AML-193 (cell line): ENCODE measurements around the gene ANO5.

Source experiments
- DNase-seq, 2 experiments: peaks; one replicate each; lab custom pipeline; 2025; lab: John Stamatoyannopoulos, UW

Gene ANO5, protein sequence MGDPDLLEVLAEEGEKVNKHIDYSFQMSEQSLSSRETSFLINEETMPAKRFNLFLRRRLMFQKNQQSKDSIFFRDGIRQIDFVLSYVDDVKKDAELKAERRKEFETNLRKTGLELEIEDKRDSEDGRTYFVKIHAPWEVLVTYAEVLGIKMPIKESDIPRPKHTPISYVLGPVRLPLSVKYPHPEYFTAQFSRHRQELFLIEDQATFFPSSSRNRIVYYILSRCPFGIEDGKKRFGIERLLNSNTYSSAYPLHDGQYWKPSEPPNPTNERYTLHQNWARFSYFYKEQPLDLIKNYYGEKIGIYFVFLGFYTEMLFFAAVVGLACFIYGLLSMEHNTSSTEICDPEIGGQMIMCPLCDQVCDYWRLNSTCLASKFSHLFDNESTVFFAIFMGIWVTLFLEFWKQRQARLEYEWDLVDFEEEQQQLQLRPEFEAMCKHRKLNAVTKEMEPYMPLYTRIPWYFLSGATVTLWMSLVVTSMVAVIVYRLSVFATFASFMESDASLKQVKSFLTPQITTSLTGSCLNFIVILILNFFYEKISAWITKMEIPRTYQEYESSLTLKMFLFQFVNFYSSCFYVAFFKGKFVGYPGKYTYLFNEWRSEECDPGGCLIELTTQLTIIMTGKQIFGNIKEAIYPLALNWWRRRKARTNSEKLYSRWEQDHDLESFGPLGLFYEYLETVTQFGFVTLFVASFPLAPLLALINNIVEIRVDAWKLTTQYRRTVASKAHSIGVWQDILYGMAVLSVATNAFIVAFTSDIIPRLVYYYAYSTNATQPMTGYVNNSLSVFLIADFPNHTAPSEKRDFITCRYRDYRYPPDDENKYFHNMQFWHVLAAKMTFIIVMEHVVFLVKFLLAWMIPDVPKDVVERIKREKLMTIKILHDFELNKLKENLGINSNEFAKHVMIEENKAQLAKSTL

DNA sequence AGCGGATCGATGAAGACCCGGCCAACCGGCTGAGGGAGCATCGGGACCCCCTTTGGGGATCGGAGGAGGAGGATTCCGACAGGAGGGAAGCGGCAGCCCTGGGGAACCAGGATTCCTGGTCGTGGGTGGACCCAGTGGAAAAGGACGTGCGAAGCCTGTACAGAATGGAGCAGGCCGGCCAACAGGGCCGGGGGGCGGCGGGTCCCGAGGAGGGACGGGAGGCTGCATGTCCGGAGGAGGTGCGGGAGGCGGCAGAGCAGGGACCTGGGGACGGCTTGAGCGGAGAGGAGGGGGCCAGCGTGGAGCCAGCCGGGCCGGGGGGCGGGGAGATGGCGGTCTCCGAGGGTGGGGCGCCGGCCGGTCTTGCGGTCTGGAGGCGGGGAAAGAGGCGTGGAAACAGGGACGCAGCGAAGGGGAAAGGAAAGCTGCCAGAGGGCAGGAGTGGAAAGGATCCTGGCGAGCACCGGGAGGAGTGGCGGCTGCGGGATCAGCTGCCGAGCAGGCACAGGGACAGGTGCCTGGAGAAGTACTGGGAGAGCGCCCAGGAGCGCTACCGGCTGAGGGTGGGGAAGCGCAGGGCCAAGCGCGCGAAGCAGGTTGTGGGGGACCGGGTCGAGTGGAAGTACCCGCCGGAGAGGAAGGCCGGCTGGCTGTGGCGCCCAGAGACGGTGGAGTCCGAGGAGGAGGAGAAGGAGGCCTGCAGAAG is at the start of gene ANO5:
ANO5 (plus strand) TSS at position 444 of the 706 bp plus-strand sequence. CDS start 408 bp downstream, outside the sequence.
- DNase-seq, result no peak

DNA sequence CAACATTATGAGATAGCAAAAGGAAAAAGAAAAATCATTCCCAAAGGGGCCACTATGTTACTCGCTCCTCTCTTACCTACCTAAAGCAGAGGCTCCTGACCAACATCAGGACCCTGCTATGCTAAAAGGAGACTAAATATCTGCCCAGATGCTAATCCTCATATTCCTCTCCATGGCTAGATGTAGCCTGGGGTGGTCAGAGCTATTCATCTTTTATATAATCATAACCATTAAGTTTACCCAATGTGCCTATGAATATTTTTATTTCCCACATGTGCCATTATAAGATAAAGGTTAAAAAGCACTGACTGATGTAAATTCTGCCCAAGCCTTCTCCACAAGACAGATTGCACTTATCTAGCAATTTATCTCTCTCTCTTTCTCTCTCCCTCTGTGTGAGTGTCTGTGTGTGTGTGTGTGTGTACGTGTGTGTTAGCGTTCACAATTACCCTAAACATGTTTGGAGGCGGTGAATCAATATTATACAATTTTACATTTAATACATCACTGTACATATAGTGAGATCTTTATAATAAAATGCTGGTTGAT is 41.2 kb upstream of the ANO5 start:
- DNase-seq, result no peak

DNA sequence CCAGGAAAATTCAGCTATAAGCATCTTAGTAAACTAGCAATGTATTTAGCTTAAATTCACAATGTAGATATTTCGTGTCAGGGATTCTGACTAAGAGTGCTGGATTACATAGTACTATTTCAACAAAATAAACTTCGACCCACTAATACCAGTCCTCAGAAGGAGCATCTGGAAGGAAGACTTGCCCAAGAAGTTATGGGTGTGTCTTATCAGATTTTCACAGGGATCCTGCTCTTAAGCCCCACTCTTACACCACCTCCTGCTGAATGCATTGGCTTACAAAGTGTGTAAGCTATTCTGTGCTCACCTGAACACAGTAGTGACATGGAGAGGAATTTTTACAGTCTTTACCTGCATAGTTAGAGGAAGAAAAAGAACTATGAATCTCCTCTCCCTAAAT is 35.4 kb upstream of the ANO5 start:
- peak in 1 of 2 experiments; percentile 5 for DNase-seq

DNA sequence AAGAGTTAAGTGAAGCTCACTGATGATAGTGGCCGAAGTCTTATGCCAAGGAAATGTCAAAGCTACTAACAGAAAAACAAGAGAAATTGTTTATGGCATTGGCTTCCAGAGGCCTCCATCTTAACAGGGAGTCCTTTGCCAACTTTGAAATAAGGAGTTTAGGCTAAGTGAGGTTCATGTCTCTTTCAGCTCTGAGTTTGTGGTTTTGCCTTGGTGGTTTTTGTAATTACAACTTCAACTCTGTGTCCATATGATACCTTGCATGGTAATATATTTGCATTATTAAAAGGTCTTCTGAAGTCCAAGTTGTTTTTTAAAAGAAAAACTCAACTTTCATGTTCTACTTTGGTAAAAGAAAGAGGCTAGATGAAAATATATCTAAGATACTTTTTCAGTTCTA is 31.4 kb upstream of the ANO5 start:
- DNase-seq, result no peak

DNA sequence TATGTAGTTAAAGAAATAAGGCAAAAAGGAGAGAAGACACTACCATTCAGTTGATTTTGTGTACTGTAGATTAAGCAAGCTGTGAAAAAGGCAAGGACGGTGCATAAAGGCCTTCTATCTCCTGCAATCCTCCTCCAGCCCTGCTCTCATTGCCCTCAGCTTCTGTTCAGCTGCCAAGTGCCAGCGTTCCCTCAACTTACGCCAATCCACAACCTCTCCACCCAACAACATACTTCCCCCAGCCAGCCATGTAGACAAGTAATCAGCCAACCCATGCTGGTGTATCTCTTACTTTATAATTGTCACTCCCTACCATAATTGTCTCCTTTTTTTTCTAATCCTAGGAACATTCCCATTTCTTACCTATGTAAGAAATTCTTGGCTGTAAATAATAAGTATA is 30.1 kb upstream of the ANO5 start:
- peak in 1 of 2 experiments; percentile 15 for DNase-seq

DNA sequence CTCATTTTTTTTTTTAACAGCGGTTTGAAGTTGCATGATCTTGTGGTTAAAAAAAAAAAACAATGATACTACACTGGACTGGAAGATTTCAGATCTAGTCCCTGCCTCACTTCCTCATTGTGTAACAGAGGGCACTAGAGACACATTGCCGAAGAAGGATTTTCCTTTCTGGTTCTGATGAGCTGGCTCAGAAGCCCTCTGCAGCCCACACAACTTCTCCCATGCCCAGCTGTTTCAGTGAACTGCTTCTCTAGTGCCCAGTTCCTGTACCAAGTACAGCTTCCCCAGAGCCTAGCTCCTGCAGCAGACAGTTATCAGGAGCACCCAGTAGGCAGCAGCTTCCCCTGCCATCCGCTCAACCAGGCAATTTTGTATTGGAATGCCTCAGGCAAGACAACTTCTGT is 29.5 kb upstream of the ANO5 start:
- DNase-seq, result peak; percentile 94 to 95

DNA sequence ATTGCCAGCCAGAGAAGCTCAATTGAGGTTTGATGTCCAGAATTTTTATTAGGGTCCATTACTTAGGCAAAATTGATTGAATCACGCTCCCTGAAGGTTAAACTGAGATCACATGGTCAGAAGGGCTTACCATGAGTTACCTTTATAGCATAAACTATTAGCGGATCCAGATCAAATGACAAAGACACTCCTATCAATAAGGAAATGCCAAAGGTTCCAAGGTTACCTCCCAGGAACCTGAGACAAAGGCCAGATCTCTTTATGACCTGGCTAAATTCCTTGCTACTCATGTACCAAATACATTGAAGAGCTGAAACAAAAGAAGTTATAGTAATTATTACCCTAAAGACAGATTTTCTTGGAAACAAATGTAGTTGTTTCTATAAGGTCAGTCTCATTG is 27.8 kb upstream of the ANO5 start:
- no peak for DNase-seq

DNA sequence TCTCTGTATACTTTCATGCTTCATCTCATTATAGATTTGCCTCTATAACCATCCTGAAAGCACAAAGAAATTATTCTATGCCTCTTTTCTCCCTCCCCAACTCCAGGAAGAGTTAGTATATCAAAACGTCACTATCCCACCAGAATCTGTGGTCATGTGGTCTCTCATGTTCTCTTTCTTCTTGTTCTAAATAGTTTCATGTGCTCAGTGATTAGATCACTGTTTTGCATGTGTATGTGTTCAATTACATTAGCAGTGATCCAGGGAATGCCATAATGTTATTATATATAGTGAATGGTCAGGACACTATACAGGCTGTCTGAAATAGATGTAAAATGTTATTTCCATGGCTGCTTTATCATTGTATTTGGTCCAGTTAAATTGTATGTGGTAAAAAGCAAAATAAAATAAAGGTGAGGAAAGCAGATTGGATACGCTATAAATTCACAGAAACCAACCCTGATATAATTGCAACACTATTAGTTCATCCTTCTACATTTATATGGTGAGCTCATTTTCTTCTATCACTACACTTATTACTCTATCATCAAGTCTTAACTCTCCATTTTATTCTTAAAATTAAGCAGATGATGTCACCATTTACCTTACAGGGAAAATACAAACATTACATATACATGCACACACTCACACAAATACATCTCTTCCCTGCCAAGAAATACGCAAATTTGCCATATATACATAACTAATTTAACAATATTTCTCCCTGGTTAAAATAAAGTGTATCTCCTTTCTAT is 26.9 kb upstream of the ANO5 start:
- no peak for DNase-seq

DNA sequence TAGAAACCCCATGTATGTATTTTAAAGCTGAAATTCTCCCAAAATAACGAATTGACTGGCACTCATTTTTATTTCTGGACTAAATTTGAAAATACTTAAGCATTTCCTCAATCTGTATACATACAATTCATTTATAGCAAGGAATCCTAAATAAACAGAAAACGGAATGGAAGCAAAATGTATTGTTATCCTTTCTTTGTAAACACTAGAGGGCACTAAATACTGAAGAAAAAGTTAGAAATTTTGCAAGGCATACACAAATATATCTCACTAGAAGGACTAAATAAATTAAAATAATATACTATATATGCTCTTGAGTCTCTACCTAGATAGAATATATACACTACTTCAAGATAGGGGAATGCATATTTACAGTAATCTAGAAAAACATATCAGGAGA is 23.1 kb upstream of the ANO5 start:
- peak; percentile 37 to 39 for DNase-seq

DNA sequence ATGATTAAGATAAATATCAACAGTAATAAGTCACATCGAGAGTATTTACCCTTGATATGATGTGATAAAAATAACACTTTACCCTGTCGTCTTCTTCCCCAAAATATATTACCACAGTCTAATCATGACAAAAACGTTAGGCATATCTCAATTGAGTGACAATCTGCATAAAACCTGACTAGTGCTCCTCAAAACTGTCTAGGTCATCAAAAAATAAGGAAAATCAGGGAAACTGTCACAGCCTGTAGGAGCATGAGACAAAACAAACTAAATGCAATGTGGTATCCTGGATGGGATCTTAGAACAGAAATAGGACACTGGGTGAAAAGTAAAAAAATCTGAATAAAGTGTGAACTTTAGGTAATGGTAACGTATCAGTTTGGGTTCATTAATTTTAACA is 19.4 kb upstream of the ANO5 start:
- no peak for DNase-seq

DNA sequence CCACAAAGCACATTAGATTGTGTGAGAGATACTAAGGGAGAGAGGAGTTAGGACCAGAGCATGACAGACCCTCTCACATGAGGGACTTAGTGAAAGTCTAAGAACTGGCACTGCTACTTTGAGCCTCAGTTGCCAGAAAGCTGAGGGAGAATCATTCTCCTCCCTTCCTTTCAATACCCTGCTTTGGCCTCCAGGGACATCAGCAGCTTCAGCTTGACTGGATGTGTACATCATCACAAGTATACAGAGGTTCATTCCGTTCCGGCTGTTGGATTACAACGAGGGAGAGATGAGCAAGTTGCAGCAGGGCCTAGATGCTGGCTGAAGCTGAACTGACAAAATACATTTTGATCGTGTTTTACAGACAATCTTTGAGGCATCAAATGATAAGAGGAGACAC is 15.7 kb upstream of the ANO5 start:
- no peak for DNase-seq

DNA sequence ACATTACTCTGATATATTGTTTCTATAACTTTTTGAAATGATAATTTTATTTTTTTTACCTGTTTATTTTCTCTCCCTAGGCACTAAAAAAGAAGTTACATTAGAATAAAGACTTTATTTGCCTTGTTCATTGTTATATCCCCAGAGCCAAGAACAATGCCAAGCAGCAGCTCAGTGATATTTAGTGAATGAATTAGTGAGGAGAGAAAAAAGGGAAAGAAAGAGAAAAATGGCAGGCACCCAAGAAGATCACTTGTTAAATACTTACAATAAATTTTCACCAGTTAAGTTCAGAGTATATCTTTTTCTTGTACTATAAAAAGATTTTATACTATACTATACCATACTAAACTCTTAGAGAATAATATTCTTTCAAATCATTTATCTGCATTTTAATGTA is 13.3 kb upstream of the ANO5 start:
- DNase-seq, result no peak

DNA sequence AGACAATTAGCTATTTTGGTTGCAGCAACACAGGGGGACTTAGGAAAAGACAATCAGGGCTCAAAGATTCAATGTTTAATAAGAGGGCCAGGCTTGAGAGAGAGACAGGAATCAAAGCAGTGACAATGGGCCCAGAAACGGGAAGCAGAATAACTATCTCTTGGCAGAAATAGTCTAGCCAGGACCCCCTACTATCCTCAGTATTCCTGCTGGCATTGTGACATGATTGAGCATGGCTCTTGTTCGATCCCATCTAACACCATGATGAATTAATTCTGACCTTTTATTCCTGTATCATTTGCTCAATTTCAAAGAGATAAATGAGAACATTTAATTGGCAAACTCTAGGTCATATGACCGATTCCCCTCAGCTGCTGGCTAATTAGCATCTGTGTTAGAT is 12.8 kb upstream of the ANO5 start:
- DNase-seq, result no peak

DNA sequence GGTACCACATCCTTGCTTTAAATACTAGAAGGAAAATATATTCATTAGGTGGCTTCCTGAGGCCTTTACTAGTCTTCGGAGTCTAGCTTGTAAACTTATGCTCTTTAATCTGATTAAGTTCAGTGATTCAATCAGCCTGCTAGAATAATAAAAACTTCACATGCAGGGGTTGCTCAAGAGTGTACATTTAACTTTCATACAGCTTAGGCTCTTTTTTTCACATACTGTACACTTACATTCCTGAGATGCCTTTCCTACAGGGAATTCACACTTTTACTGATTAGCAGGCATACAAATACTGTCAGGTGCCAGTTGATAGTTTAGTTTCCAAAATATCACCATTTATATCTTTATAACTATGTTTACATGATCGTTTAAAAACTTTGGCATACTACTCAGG is 3.2 kb upstream of the ANO5 start:
- DNase-seq, result no peak

DNA sequence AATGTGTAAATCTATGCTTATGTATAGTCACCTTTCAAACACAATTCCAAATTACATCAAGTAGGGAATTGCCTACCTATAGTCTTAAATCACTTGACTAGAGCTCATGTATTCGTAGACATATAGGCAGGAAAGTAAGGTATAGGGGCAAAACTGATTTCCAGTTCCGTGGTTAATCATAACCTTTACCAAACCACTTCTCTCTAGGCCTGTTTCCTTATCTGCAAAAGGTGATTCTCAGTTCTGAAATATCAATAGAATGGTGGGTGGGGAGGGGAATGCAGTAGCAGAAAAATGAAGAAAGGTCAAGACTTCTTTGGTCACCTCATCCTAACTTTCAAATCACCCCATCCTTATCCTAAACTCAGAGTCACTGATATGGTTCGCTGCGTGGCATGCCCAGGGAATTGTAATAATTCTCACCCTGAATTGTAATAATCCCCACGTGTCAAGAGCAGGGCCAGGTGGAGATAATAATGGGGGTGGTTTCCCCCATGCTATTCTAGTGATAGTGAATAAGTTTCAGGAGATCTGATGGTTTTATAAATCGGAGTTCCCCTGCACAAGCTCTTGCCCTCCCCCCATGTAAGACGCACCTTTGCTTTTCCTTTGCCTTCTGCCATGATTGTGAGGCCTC is 1.9 kb upstream of the ANO5 start:
- no peak for DNase-seq

DNA sequence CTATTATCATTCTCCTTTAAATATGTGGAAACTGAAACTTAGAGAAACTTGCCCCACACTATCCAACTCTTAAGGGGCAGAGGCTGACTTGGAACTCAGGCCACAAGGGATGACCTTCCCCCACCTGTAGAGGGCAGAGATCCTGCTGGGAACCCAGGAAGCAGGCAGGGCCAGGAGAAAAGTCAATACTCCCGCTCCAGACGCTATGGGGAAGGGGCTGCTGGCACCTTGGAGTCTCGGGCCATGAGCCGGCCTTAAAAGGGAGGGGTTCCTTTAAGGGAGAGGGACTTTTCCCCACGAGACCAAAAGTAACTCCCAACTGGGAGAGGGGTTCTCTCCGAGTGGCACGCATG is 620 bp upstream of the ANO5 start:
- DNase-seq, result no peak

DNA sequence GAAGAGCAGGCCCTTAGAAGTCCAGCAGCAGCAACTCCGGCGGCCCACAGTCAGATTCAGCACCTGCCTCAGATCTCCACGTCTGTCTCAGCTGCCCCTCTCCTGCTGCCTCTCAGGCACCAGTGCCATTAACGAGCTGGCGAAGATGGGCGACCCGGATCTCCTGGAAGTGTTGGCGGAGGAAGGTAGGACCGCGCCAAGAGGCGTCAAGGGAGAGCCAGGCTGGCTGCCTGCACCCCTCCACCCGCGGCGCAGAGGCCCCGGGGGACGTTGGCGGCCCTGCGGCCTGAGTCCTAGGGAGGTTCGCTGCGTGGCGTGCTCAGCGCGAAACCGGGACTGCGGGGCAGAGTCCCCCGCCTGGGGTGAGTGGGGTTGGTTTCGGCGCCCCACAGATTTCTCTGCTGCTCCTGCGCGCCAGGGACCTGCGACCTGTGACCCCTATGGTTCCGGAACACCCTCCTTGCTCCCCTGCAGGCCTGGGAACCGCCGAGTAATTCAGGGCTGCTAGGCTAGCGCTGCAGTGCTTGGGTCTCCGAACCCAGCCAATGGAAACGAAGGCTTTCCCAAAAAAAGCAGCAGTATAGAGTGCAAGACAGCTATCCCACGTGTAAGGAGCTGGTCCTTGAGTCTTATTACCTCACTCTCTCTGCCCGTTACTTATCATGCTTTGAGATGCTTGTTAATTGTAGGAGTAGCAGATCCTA is 615 bp downstream of the ANO5 start:
- DNase-seq, result no peak

DNA sequence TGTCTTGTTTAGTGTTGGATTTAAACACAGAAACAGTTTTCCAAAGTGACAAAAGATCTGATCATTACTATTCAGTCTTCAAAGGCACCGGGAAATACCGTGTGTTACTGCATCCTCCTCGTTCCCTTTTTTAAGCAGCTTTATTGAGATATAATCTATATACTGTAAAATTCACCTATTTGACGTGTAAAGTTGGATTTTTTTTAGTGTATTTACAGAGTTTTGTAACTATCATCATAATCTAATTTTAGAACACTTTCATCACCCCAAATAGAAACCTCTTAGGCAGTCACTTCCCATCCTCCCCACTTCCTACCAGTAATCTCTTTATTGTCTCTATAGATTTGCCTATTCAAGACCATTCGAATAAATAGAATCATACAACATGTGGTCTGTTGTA is 1.4 kb downstream of the ANO5 start:
- no peak for DNase-seq

DNA sequence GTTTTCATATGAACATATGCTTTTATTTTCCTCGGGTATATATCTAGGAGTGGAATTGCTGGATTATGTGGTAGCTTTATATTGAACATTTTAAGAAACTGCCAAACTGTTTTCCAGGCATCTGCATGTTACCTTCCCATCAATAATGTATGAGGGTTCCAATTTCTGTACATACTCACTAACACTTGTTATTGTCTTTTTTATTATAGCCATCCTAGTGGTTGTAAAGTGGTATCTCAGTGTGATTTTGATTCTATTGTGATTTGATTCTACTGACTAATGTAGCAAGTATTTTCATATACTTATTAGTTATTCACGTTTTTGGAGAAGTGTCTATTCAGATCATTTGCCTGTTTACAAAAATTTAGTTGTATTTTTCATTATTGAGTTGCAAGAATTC is 2.0 kb downstream of the ANO5 start:
- no peak for DNase-seq
